Osteoblast (primary cell): ENCODE measurements around the gene ARFGAP3. TPM values are rescaled to one million over a fixed set of nuclear protein-coding genes. Genes with fewer than 3 reads are reported as not detected.

ENCODE experiments used
- DNase-seq: peaks from one replicate; pipeline ENCODE4 v3.0.0; 2011; ENCODE audit warnings: low spot score, mixed read lengths; ENCODE audit not compliant: insufficient read length; ENCODE audit errors: missing footprints
- H2AFZ ChIP-seq: 2 replicates; pipeline ENCODE4 v1.6.0; 2011; ENCODE audit warnings: mild to moderate bottlenecking, low read length
- H3K27ac ChIP-seq: 2 replicates; pipeline ENCODE4 v1.5.1; 2011; ENCODE audit warnings: mild to moderate bottlenecking, low read depth, low read length, moderate library complexity
- H3K27me3 ChIP-seq: 2 replicates; pipeline ENCODE4 v1.6.0; 2012; ENCODE audit warnings: mild to moderate bottlenecking, control low read depth, inconsistent platforms, low read length, moderate library complexity; ENCODE audit not compliant: insufficient read depth
- H3K36me3 ChIP-seq: 2 replicates; pipeline ENCODE4 v1.5.1; 2011; ENCODE audit warnings: mild to moderate bottlenecking, low read length, control low read depth, moderate library complexity; ENCODE audit not compliant: insufficient read depth
- H3K4me1 ChIP-seq: 2 replicates; pipeline ENCODE4 v1.5.1; 2011; ENCODE audit warnings: mild to moderate bottlenecking, low read length, control low read depth, moderate library complexity; ENCODE audit not compliant: insufficient read depth
- H3K4me2 ChIP-seq: 2 replicates; pipeline ENCODE4 v1.6.0; 2011; ENCODE audit warnings: mild to moderate bottlenecking, low read length; ENCODE audit not compliant: insufficient read depth
- H3K4me3 ChIP-seq: fragments of 200-600 bp; sonication (generic); 3 replicates; pipeline ENCODE4 v1.5.1; 2012; ENCODE audit warnings: mild to moderate bottlenecking, low read length, inconsistent platforms; ENCODE audit not compliant: insufficient read depth
- H3K79me2 ChIP-seq: 2 replicates; pipeline ENCODE4 v1.6.0; 2012; ENCODE audit warnings: mild to moderate bottlenecking, low read length, control low read depth, inconsistent platforms; ENCODE audit not compliant: insufficient read depth
- H3K9me3 ChIP-seq: 2 replicates; pipeline ENCODE4 v1.5.1; 2011; ENCODE audit warnings: low read depth, low read length, control low read depth
- H4K20me1 ChIP-seq: 2 replicates; pipeline ENCODE4 v1.6.0; 2012; ENCODE audit warnings: mild to moderate bottlenecking, low read length, control low read depth; ENCODE audit not compliant: insufficient read depth
- CTCF ChIP-seq: IDR thresholded peaks from 2 replicates; pipeline ENCODE4 v1.5.1; 2011; ENCODE audit warnings: mild to moderate bottlenecking, low read depth, low read length, moderate library complexity; ENCODE audit errors: extremely low read depth
- total RNA-seq: library from RNA; depleted of rRNA; stranded (reverse); fragments of >200 nt; gene quantifications from 2 replicates; pipeline ENCODE4 v1.2.3, GENCODE V29; 2012

ARFGAP3 gene
- total RNA-seq, 1 donor = 90.5 TPM

- no peaks in the 10 kb centered on the region for H3K36me3 ChIP-seq
- H2AFZ ChIP-seq = no peak overlapping the region
- H3K4me3 ChIP-seq = no peak overlapping the region
- no peak overlapping the region for H3K4me2 ChIP-seq
- no peaks in the 10 kb centered on the region for H3K79me2 ChIP-seq
- DNase-seq = no peak
- H4K20me1 ChIP-seq = no peaks in the 10 kb centered on the region
- no peaks in the 10 kb centered on the region for H3K4me1 ChIP-seq
- no peak overlapping the region for H3K27ac ChIP-seq
- TF ChIP-seq CTCF = no peak
- H3K9me3 ChIP-seq = no peaks in the 10 kb centered on the region
- H3K27me3 ChIP-seq = no peaks in the 10 kb centered on the region
These were observed 79.9 kb downstream of the ARFGAP3 start for GRCh38 chr22:42777126-42777525.

GRCh38 chr22:42773167-42773566 is 83.9 kb downstream of the ARFGAP3 start:
- Histone ChIP-seq H3K4me3 (no peak overlapping the region), H3K27me3 (no peaks in the 10 kb centered on the region), H3K36me3 (no peaks in the 10 kb centered on the region), H3K4me1 (peaks cover 9% of the 10 kb centered on the region), H3K27ac (no peak overlapping the region), H4K20me1 (no peaks in the 10 kb centered on the region), H3K79me2 (no peaks in the 10 kb centered on the region), H2AFZ (no peak overlapping the region), H3K4me2 (no peak overlapping the region), H3K9me3 (no peaks in the 10 kb centered on the region)
- DNase-seq = peak; percentile 69
- TF ChIP-seq CTCF = no peak

- peaks cover 9% of the 10 kb centered on the region for H3K4me1 ChIP-seq
- no peaks in the 10 kb centered on the region for H4K20me1 ChIP-seq
- no peak overlapping the region for H2AFZ ChIP-seq
- H3K4me3 ChIP-seq = no peak overlapping the region
- DNase-seq = peak; percentile 15
- no peak overlapping the region for H3K27ac ChIP-seq
- H3K27me3 ChIP-seq = no peaks in the 10 kb centered on the region
- no peaks in the 10 kb centered on the region for H3K36me3 ChIP-seq
- no peaks in the 10 kb centered on the region for H3K79me2 ChIP-seq
- H3K4me2 ChIP-seq = no peak overlapping the region
- TF ChIP-seq CTCF = no peak
- H3K9me3 ChIP-seq = no peaks in the 10 kb centered on the region
These were observed 84.4 kb downstream of the ARFGAP3 start for GRCh38 chr22:42772647-42773046.

GRCh38 chr22:42770941-42771647 is 86.0 kb downstream of the ARFGAP3 start:
- Histone ChIP-seq H3K79me2 (no peaks in the 10 kb centered on the region), H3K4me2 (no peak overlapping the region), H3K9me3 (no peaks in the 10 kb centered on the region), H3K36me3 (no peaks in the 10 kb centered on the region), H3K27me3 (no peaks in the 10 kb centered on the region), H3K4me3 (no peak overlapping the region), H2AFZ (no peak overlapping the region), H4K20me1 (no peaks in the 10 kb centered on the region), H3K4me1 (peaks cover 9% of the 10 kb centered on the region), H3K27ac (no peak overlapping the region)
- DNase-seq = no peak
- no peak for TF ChIP-seq CTCF
